OCI-LY7 (cell line): ENCODE measurements around the gene ACAA2. TPM values are rescaled to one million over a fixed set of nuclear protein-coding genes. Genes with fewer than 3 reads are reported as not detected.
A peak's percentile ranks its signal among the peaks of the same experiment; 100 is the strongest.

Source experiments
- Bru-seq: library from RNA; stranded (reverse); fragments of 400-500 nt; gene quantifications from one replicate; lab custom pipeline; 2021; lab: Mats Ljungman, UMichigan
- BruChase-seq, 2 experiments: library from RNA; stranded (reverse); fragments of 400-500 nt; gene quantifications; one replicate each; lab custom pipeline; 2021; lab: Mats Ljungman, UMichigan
- BruUV-seq: library from RNA; stranded (reverse); fragments of 400-500 nt; replicated peaks from 2 replicates; lab custom pipeline; 2021; lab: Mats Ljungman, UMichigan
- CTCF ChIA-PET: fragments of 300-600 bp; sonication (Branson Sonifier 250); formaldehyde crosslinking; loops from one replicate; lab custom pipeline; 2022; ENCODE audit warnings: antibody characterized with exemption; ENCODE audit not compliant: unreplicated experiment; lab: Charles Lee
- POLR2A ChIA-PET: fragments of 300-600 bp; sonication (Branson Sonifier 250); formaldehyde crosslinking; loops from one replicate; lab custom pipeline; 2022; ENCODE audit warnings: antibody characterized with exemption; lab: Charles Lee
- DNase-seq: peaks from one replicate; pipeline ENCODE4 v3.0.0-alpha.2; 2015; ENCODE audit warnings: low spot score
- H2AFZ ChIP-seq: fragments of 200-600 bp; sonication (generic), shearing (Covaris generic); 2 replicates; pipeline ENCODE4 v1.6.1; 2014; ENCODE audit warnings: mild to moderate bottlenecking, antibody characterized with exemption, low read length, moderate library complexity
- H3K27ac ChIP-seq: fragments of 200-600 bp; sonication (generic); 2 replicates; pipeline ENCODE4 v1.5.1; 2014; ENCODE audit warnings: mixed run types, low read depth, mild to moderate bottlenecking, moderate library complexity, low read length, inconsistent platforms; ENCODE audit not compliant: poor library complexity, severe bottlenecking
- H3K36me3 ChIP-seq: fragments of 200-600 bp; sonication (generic); 2 replicates; pipeline ENCODE4 v1.6.1; 2014; ENCODE audit warnings: mild to moderate bottlenecking, antibody characterized with exemption, low read length, moderate library complexity, mixed read lengths; ENCODE audit not compliant: insufficient read depth
- H3K4me1 ChIP-seq: fragments of 200-600 bp; sonication (generic); 2 replicates; pipeline ENCODE4 v1.5.1; 2014; ENCODE audit warnings: mild to moderate bottlenecking, low read length; ENCODE audit not compliant: insufficient read depth, poor library complexity, severe bottlenecking
- H3K4me2 ChIP-seq: fragments of 200-600 bp; sonication (generic); 2 replicates; pipeline ENCODE4 v1.6.1; 2014; ENCODE audit warnings: mild to moderate bottlenecking, low read length
- H3K4me3 ChIP-seq: fragments of 200-600 bp; sonication (generic); 2 replicates; pipeline ENCODE4 v1.5.1; 2014; ENCODE audit warnings: mild to moderate bottlenecking, low read depth, low read length; ENCODE audit not compliant: poor library complexity, severe bottlenecking
- H3K79me2 ChIP-seq: fragments of 200-600 bp; sonication (generic); 2 replicates; pipeline ENCODE4 v1.6.1; 2016; ENCODE audit warnings: low read depth, mild to moderate bottlenecking, low read length, moderate library complexity, mixed read lengths; ENCODE audit not compliant: insufficient read depth
- H3K9me2 ChIP-seq: fragments of 200-600 bp; sonication (generic); 2 replicates; pipeline ENCODE4 v1.6.1; 2016; ENCODE audit warnings: mild to moderate bottlenecking, low read length, mixed read lengths; ENCODE audit not compliant: insufficient read depth
- H3K9me3 ChIP-seq: fragments of 200-600 bp; sonication (generic); 2 replicates; pipeline ENCODE4 v1.6.1; 2014; ENCODE audit warnings: mild to moderate bottlenecking, mixed run types, low read length, mixed read lengths
- H4K20me1 ChIP-seq: fragments of 200-600 bp; sonication (generic); 2 replicates; pipeline ENCODE4 v1.6.1; 2014; ENCODE audit warnings: mild to moderate bottlenecking, antibody characterized with exemption, low read length, moderate library complexity, mixed read lengths; ENCODE audit not compliant: insufficient read depth
- CTCF ChIP-seq: fragments of 200-600 bp; sonication (generic); conservative IDR thresholded peaks from 2 replicates; pipeline ENCODE4 v1.5.1; 2014; ENCODE audit warnings: mild to moderate bottlenecking, antibody characterized with exemption, low read length, moderate library complexity, mixed read lengths
- EZH2phosphoT487 ChIP-seq: fragments of 200-600 bp; sonication (generic); IDR thresholded peaks from 2 replicates; pipeline ENCODE4 v1.6.1; 2018; ENCODE audit warnings: low read depth, borderline replicate concordance, mild to moderate bottlenecking, mixed run types, antibody characterized with exemption, low read length, moderate library complexity, mixed read lengths
- intact Hi-C: fragments of 100-400 bp; cut with micrococcal nuclease; formaldehyde crosslinking; loops from one replicate; pipeline ENCODE4 v1.10.0; 2022; ENCODE audit not compliant: unreplicated experiment
- long read RNA-seq: library from polyadenylated mRNA; stranded (forward); transcript quantifications from one replicate; pipeline ENCODE4 v2.0.0, GENCODE V29; 2022
- total RNA-seq, 2 experiments: library from RNA; depleted of rRNA in 1 of 2; stranded (reverse); fragments of >200 nt in 1 of 2; shearing (Covaris generic) in 1 of 2; gene quantifications; 2 replicates each; pipeline ENCODE4 v1.2.3, GENCODE V29; 2014 to 2022

Gene ACAA2
- total RNA-seq (2014; rRNA removed; shearing (Covaris generic)) (30.8 and 34.3 TPM in 2 replicates), total RNA-seq (2022) (49.2 and 54.4 TPM in 2 replicates), Bru-seq, nascent RNA (percentile 71 among the genes with signal in this experiment), BruChase-seq, experiment 1, labeled RNA remaining after a 6-hour chase (percentile 74 among the genes with signal in this experiment), BruChase-seq, experiment 2, labeled RNA remaining after a 2-hour chase (percentile 65 among the genes with signal in this experiment)
- long read RNA-seq, transcript ACAA2-201 (10 exons, 3,350 nt), result major isoform, 68 of 83 reads
- long read RNA-seq, partial matches to known transcripts, result 0 of 83 reads
- long read RNA-seq, other reads (novel, unspliced or antisense), result 12 of 83 reads

- Histone ChIP-seq H3K4me1 (peaks cover 9% of the 10 kb centered on the region), H3K9me2 (no peaks in the 10 kb centered on the region), H3K36me3 (no peaks in the 10 kb centered on the region; the same call in 1 of the 2 replicates), H3K4me2 (peak within 1 kb of the TSS; percentile 90), H3K27ac (peak within 1 kb of the TSS; percentile 88), H3K9me3 (no peaks in the 10 kb centered on the region), H4K20me1 (no peaks in the 10 kb centered on the region), H2AFZ (peak within 1 kb of the TSS; percentile 87), H3K79me2 (peaks cover 35% of the 10 kb centered on the region; the same call in 1 of the 2 replicates), H3K4me3 (peak within 1 kb of the TSS; percentile 85)
- POLR2A ChIA-PET, result interaction anchor here (0.6 to 1.0 kb wide), 3 partner anchors 23 to 327 kb away, joined by 4 to 8 read pairs (median 6); partner anchors contain the start of gene C18orf32
- CTCF ChIA-PET, result no interaction called here
- peak; percentile 70 for DNase-seq
- no TSS peak for BruUV-seq
- TF ChIP-seq EZH2phosphoT487, result no peak
- TF ChIP-seq CTCF, result no peak
- intact Hi-C loops, result loop anchor here (5.0 to 10.0 kb wide), 2 partner anchors 321 to 561 kb away; partner anchors contain the start of genes RPL17 and SKA1
Measured at GRCh38 chr18:49813319-49814146, at the start of gene ACAA2. Gene ACAA2, minus strand, starts transcription at chr18:49813533. Its CDS starts 49 bp downstream, at chr18:49813484.

GRCh38 chr18:49862656-49863385 lies 49.5 kb upstream of the ACAA2 start:
- Histone ChIP-seq H3K9me3 (no peaks in the 10 kb centered on the region), H3K9me2 (no peaks in the 10 kb centered on the region), H3K4me1 (no peaks in the 10 kb centered on the region), H3K27ac (no peak overlapping the region), H2AFZ (no peak overlapping the region), H3K4me3 (no peak overlapping the region), H3K36me3 (no peaks in the 10 kb centered on the region), H3K79me2 (no peaks in the 10 kb centered on the region), H3K4me2 (no peak overlapping the region), H4K20me1 (no peaks in the 10 kb centered on the region)
- ChIA-PET CTCF (interaction anchor here (0.7 kb wide), 1 partner anchor 305 kb away, joined by 3 read pairs; no protein-coding TSS in a partner anchor), POLR2A (no interaction called here)
- no peak for DNase-seq
- intact Hi-C loops, result no loop called here
- no TSS peak for BruUV-seq
- TF ChIP-seq EZH2phosphoT487, result no peak
- no peak for TF ChIP-seq CTCF
